ENCODE data around the gene FAT1. TPM values are rescaled to one million over a fixed set of nuclear protein-coding genes. Genes with fewer than 3 reads are reported as not detected.

FAT1 gene
- total RNA-seq, 4 donors from 2014 or later: 56.4 to 79.9 (median 67.7) TPM

- no peak for TF ChIP-seq CTCF (IDR thresholded peaks at IDR 0.05; ENCODE audit: low read depth)
Observed at GRCh38 chr4:186709517-186709916, 14.1 kb downstream of the FAT1 start.

- TF ChIP-seq CTCF (IDR thresholded peaks at IDR 0.05; ENCODE audit: low read depth): no peak
Observed at GRCh38 chr4:186708554-186708953, 15.1 kb downstream of the FAT1 start.

- no peak for TF ChIP-seq CTCF (IDR thresholded peaks at IDR 0.05; ENCODE audit: low read depth)
Observed at GRCh38 chr4:186707996-186708395, 15.7 kb downstream of the FAT1 start.

GRCh38 chr4:186707574-186707973 is 16.1 kb downstream of the FAT1 start:
- TF ChIP-seq CTCF (IDR thresholded peaks at IDR 0.05; ENCODE audit: low read depth): no peak

GRCh38 chr4:186704057-186704456 is 19.6 kb downstream of the FAT1 start:
- no peak for TF ChIP-seq CTCF (IDR thresholded peaks at IDR 0.05; ENCODE audit: low read depth)

- TF ChIP-seq CTCF (IDR thresholded peaks at IDR 0.05; ENCODE audit: low read depth): no peak
Observed at GRCh38 chr4:186703510-186703909, 20.1 kb downstream of the FAT1 start.

- TF ChIP-seq CTCF (IDR thresholded peaks at IDR 0.05; ENCODE audit: low read depth): no peak
Observed at GRCh38 chr4:186702940-186703339, 20.7 kb downstream of the FAT1 start.

All from subcutaneous adipose tissue (tissue), 4 donors.